Activated naive CD8-positive, alpha-beta T cell treated with anti-CD3 and anti-CD28 coated beads, Interleukin-2, amount 50 U/mL, for 16 hours (primary cell): Measurements from ENCODE around the gene PHLDB3.
"Not testable (repeated sequence)": the region's sequence is repeated elsewhere in the genome, so short reads cannot be mapped to it uniquely, and the experiment has no call there.

Source experiments
- DNase-seq: peaks from one replicate; pipeline ENCODE4 v3.0.0-alpha.2; 2020; ENCODE audit warnings: low read depth, low spot score

Gene PHLDB3

GRCh38 chr19:43527860-43528622 is 23.5 kb upstream of the PHLDB3 start:
- DNase-seq = no peak

GRCh38 chr19:43526884-43527859 is 22.6 kb upstream of the PHLDB3 start, which contains the start of gene ETHE1:
ETHE1 (minus strand) TSS chr19:43527201; CDS start chr19:43527177, 24 bp downstream.
- peak; percentile 59 for DNase-seq

GRCh38 chr19:43525836-43526771 is 21.6 kb upstream of the PHLDB3 start:
- no peak for DNase-seq

GRCh38 chr19:43524922-43525835 is 20.6 kb upstream of the PHLDB3 start:
- no peak for DNase-seq

- not testable (repeated sequence) for DNase-seq
These were observed 19.1 kb upstream of the PHLDB3 start for GRCh38 chr19:43523696-43524095.

GRCh38 chr19:43522929-43523328 is 18.4 kb upstream of the PHLDB3 start:
- DNase-seq = no peak

- peak; percentile 60 for DNase-seq
These were observed 15.0 kb upstream of the PHLDB3 start for GRCh38 chr19:43519436-43520088.

GRCh38 chr19:43518051-43518450 is 13.5 kb upstream of the PHLDB3 start:
- DNase-seq = no peak

- DNase-seq = not testable (repeated sequence)
These were observed 7.9 kb upstream of the PHLDB3 start for GRCh38 chr19:43512399-43512798.

- DNase-seq = no peak
These were observed 6.8 kb upstream of the PHLDB3 start for GRCh38 chr19:43511324-43511723.

GRCh38 chr19:43510713-43511112 is 6.2 kb upstream of the PHLDB3 start:
- DNase-seq = no peak

- DNase-seq = no peak
These were observed 3.3 kb upstream of the PHLDB3 start for GRCh38 chr19:43507880-43508279.

GRCh38 chr19:43506629-43507028 is 2.1 kb upstream of the PHLDB3 start:
- no peak for DNase-seq

- DNase-seq = no peak
These were observed 1.4 kb upstream of the PHLDB3 start for GRCh38 chr19:43505941-43506340.

- DNase-seq = no peak
These were observed 575 bp upstream of the PHLDB3 start for GRCh38 chr19:43505186-43505456.

GRCh38 chr19:43503501-43504425 is 783 bp downstream of the PHLDB3 start:
- peak; percentile 100 for DNase-seq

- no peak for DNase-seq
These were observed 2.0 kb downstream of the PHLDB3 start for GRCh38 chr19:43502419-43502976.

GRCh38 chr19:43501661-43502418 is 2.7 kb downstream of the PHLDB3 start:
- no peak for DNase-seq
